ENCODE results near the gene ACCS. TPM values are rescaled to one million over a fixed set of nuclear protein-coding genes. Genes with fewer than 3 reads are reported as not detected.

The ACCS gene
- total RNA-seq, 1 donor from 2014 or later: 10.3 TPM

DNA sequence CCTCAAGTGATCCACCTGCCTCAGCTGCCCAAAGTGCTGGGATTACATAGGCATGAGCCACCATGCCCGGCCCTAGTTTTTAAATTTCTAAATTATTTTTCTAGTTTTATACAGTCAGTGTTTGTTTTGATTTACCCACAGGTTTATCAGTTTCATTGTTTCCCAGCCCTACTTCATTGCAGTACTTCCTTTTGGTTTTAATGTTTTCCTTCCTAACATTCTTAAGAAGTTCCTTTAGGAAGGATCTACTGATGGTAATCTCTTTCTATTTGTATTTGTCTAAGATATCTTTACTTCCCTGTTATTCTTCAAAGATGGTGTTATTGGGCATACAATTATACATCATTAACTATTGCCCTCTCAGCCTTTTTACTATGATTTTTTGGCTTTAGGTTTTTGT, 24.5 kb downstream of the ACCS start:
- peak in 1 of 2 donors; percentile 57 for DNase-seq (ENCODE audit: low read depth in 2 of 2)

DNA sequence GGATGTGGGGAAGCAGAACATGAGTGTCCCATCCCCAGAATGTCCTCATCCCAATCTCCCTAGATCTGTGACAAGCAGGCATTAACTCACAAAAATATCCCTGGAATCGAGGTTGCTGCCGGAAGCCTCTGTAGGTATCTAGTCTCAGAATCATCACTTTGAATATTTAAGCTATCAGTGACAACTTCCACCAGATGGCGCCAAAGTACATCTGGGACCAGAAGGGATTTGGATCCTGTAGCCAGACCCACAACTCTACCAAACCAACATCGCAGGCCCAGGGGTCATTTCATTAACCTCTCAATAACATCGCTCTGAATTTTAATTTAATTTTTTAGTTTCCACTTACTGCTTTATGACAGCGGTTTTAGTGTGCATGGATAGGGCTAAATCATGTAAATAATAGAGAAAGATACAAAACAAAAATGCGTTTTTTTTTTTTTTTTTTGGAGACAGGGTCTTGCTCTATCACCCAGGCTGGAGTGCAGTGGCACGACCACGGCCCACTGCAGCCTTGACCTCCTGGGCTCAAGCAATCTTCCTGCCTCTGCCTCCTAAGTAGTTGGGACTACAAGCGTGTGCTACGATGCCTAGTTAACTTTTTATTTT, 28.3 kb downstream of the ACCS start:
- peak; percentile 81 to 89 for DNase-seq (ENCODE audit: low read depth in 2 of 2)

DNA sequence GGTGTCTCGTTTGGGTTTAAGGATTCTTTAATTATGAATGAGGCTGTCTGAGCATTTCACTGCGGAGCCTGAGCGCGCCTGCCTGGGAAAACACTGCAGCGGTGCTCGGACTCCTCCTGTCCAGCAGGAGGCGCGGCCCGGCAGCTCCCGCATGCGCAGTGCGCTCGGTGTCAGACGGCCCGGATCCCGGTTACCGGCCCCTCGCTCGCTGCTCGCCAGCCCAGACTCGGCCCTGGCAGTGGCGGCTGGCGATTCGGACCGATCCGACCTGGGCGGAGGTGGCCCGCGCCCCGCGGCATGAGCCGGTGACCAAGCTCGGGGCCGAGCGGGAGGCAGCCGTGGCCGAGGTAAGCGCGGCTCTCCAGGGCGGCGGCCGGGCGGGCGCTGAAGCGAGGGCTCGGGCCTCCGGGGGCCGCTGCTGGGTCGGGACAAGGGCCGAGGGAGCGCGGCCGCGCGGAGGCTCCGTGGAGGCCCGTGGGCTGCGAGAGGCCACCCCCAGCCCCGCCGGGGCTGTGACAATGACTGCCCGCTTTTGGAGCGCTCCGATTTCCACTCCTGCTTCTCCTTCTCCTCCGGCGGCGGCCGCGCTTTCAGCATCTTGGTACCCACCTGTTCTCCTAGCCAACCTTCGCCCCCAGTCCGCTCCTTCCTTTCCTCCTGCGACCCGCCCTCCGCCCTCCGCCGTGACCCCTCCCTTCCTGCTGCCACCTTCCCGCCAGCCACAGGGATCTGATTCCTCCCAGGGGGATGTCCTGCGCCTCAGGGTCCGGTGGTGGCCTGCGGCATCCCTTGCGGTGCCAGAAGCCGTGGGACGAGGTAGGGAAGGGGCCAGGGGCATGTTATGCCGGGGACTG, 29.7 kb downstream of the ACCS start, which contains the start of gene EXT2:
EXT2 (plus strand) TSS at position 173 of the 854 bp plus-strand sequence. CDS start 12,035 bp downstream, outside the sequence.
- peak; percentile 88 to 92 for DNase-seq (ENCODE audit: low read depth in 2 of 2)

DNA sequence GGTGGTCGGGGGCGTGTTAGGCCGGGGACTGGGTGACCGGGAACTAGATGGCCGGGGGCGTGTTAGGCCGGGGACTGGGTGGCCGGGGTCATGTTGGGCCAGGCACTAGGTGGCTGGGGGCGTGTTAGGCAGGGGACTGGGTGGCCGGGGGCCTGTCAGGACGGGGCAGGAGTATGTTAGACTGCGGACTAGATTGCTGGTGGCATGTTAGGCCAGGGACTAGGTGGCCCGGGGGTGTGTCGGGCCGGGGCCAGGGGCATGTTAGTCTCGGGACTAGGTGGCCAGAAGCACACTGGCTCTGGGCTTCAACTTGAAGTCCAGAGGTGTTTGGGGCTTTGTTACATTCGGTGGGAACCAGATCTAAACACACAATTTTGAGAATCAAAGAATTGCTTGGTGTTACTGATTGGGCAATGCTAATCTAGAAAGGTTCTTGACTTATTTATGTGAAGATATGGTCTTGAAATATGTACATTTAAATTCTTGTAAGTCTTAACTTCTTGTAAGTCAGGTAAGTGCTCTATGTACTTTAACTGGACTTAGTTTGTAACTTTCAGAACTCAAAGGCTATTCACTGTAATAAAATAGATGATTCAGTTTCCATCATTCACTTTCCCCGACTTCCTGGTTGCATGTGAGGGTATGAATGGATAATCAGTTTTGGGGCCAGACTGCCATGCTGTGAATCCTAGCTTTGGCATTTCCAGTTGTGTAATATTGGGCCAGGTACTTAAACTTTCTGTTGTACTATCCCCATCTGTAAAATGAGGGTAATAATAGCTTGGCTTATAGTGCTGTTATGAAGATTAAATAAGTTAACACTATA, 30.5 kb downstream of the ACCS start:
- DNase-seq (ENCODE audit: low read depth in 2 of 2): peak; percentile 42 to 70

DNA sequence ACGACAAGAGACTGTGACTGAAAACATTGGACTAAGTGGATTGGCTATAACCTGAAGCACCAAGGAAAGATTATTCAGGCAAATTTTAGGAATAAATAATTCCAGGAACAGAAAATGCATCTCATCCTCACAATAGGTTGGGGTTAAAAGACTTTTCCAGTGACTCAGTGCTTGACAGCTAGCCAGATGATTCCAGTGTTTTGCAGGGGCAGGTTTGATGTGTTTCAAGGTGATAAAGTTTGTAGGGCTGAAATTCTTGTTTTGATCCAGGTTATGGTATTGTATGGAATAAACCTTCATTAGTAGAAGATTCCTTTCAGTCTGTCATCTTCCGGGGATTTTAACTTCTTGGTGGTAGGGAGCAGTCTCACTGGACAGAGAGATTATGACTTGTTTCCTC, 31.8 kb downstream of the ACCS start:
- DNase-seq (ENCODE audit: low read depth in 2 of 2): peak in 1 of 2 donors; percentile 57

DNA sequence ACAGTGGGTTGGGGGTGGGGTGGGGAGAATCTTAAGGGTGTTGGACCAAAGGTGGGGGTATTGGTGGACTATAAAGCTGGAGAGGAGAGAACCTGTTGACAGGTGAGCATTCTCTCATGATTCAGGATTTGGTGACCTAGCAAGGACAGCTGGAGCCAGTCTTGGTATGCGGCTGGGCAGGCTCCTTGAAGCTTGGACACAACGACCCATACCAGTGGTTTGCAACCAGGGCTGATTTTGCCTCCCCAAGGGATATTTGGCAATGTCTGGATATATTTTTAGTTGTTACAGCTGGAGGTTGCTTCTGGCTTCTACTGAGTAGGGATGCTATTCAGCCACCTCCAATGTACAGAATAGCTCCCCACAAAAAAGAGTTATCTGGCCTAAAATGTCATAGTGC, 35.0 kb downstream of the ACCS start:
- DNase-seq (ENCODE audit: low read depth in 2 of 2): no peak

DNA sequence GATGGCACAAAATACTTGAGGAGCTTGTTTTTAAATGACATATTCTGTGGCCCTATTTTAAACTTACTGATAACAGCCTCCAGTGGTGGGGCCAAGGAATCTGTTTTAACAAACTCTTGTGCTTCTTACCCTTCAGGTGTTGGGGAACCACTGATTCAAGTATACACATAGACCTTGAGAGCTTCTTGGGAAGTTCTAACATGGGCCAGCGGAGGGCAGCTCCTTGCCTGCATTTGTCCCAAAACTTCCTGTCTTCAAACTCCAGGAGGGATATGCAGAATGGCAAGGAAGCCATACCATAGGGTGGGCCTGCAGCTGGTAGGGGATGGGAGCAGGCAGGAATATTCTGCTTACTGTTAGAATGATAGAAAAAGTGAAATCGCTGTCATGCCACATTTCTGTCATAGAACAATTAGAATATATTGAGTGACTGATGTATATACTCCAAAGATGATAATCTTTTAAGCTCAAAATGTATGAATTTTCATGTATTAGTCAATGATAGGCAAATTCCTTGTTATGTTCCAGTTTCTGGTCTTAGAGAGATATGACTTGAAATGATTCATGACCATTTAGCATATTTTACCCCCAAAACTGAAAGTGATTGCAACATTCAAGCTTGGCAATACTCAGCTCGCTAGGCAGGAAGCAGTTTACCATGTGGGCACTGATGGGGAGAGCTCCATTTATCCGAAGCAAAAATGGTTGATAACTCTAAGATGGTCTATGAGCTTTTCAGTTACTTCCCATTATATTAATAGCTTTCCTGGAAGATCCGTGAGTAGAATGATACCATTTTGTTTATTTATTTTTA, 38.6 kb downstream of the ACCS start:
- DNase-seq (ENCODE audit: low read depth in 2 of 2): peak in 1 of 2 donors; percentile 19

DNA sequence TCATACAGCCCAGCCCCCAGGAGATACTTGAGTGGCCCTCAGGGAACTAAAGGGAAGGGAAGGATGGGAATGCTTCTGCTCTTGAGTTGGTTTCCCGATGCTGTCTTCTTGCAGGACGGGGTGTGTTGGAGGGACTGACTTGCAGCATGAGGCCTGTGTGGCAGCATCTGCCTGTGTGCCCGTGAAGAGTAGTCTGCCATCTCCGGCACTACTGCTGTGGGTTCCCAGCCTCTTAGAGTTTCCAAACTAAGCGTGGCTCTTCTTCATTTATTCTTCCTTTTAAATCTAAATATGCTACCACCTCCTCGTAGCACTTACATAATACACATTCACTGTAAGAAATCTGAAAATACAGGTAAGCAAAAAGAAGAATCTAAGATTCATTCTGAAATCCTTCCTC, 42.2 kb downstream of the ACCS start:
- no peak for DNase-seq (ENCODE audit: low read depth in 2 of 2)

DNA sequence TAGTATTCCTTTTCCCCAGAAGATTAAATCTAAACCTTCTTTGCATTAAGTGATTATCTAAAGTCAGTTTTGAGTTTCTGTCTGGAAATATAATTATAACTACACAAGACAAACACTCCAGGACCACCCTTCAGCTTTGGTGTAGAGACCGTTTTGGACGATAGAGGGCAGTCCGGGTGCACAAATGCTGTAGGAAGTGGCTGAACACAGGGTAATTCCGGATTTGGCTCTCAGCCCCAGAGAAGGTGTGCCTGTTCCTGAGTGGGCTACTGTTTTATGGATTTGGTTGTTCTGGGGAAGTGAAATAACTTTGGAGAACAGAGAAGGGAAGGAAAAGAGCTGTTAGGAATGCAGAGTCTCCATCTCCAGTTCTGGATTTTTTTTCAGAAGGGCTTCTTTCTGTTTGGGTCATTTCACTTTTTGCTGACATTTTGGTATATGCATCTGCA, 44.2 kb downstream of the ACCS start:
- peak; percentile 62 to 82 for DNase-seq (ENCODE audit: low read depth in 2 of 2)

DNA sequence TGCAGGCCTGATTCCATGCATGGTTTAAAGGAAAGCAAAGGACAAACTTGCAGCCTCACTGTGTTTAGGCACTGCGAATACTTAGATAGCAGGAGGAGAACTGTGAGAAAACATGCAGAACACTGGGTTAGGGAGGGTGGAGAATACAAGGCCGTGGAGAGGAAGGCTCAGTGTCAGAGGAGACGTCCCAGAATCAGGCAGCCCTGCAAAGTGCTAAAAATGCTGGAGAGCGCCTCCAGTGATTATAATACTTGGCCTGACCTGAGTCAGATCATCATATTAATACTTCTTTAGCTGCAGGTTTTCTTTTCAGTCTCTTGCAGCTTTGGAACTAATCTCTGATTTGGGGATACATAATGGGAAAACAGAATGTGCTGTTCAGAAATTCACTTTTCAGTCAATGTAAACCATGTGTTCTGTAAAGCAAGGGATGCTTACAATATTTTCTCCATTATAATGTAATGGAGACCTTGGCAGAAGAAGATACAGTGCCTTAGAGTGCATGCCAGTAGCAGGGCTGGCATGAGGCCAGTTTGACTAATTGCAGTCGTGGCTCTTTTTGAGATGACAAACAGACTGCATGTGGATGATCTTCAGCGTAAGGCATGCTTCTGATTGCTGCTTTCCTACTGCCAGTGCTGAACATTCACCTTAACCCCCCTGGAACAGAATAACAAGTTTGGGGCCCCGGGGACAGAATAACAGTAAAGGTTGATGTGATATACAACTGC, 46.2 kb downstream of the ACCS start:
- peak in 1 of 2 donors; percentile 58 for DNase-seq (ENCODE audit: low read depth in 2 of 2)

DNA sequence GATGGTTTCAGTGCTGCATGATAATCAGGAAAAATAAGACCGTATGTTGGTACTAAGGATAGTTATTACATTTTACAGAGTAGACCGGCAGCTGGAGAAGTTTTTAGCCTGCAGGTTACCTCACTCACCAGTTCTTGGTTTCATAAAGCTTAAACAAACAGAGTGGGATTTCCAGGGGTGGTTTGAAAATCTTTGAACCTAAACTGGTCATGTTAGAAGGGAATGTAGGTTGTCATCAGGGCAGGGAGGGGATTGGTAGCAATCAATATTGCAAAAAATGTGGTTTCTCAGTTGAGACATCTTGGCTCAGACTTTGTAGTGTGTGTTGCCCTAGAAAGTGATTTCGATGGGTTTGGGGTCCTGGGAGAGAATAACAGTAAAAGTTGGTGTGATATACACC, 46.9 kb downstream of the ACCS start:
- DNase-seq (ENCODE audit: low read depth in 2 of 2): no peak

DNA sequence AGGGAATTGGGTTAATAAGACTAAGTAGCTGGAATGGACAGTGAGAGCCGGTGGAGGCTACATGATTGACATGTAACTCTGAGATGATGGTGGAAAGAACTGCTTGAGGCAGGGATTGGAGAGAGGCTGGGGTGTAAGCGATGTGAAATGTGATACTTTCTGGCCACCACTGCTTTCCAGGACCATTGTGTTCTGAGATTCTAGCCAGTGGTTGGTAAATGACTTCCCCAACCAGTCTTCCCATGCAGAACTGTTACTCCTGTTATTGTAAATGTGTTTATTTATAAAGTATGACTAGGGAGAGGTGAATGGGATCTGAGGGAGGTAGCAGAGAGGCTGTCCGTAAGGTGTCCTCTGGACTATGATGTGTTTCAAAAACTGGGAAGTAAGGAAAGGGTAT, 47.5 kb downstream of the ACCS start:
- no peak for DNase-seq (ENCODE audit: low read depth in 2 of 2)

DNA sequence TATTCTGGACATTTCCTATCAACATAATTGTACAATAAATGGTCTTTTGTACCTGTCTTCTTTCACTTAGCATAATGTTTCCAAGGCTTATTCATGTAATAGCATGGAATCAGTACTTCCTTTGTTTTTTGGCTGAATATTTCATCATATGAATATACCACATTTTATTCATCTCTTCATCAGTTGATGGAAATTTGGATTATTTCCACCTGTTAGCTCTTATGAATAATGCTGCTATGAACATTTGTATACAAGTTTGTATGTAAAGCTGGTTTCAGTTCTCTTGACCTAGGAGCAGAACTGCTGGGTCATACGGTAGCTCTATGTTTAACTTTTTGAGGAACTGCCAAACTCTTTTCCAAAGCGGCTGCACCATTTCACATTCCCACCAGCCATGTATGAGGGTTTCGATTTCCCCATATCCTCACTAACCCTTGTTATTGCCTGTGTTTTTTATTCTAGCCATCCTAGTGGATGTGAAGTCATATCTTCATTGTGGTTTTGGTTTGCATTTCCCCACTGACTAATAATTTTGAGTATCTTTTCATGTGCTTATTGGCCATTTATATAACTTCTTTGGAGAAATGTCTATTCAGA, 50.3 kb downstream of the ACCS start:
- no peak for DNase-seq (ENCODE audit: low read depth in 2 of 2)

DNA sequence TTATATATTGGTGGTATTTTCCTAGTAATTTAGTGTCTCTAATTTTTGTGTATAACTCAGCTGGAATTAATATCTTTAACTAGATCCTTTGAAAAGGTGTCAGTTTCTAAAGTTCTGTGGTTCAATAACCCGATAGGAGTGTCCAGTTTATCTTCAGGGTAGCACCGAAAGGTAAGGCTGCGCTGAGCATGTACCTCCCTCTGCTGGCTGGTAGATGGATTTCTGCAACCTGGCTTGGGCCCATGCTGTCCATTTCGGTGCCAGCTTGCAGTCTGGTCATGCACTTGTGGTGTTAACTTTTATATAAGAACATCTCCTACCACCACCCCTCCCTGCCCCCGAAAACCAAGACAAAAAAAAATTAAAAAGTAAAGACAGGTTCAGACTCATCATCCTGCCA, 54.1 kb downstream of the ACCS start:
- DNase-seq (ENCODE audit: low read depth in 2 of 2): peak in 1 of 2 donors; percentile 58

DNA sequence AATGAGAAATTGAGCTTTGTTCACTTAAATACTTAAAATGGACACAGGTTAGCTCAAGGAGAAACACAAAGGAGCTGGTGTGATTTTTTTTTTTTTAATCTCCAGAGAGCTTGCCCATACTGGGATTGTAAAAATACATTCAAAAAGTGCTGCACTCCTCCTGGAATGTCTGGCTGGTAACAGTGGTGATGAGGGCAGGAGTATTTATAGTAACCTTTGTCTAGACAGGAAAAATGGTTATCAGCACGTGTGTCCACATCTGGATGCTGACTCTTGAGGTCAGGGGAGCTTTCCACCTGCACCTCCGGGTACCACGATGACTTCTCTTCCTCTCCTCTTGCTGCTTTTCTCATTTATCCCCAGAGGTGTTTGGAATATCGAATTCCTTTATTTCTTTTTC, 59.5 kb downstream of the ACCS start:
- peak; percentile 43 to 60 for DNase-seq (ENCODE audit: low read depth in 2 of 2)

DNA sequence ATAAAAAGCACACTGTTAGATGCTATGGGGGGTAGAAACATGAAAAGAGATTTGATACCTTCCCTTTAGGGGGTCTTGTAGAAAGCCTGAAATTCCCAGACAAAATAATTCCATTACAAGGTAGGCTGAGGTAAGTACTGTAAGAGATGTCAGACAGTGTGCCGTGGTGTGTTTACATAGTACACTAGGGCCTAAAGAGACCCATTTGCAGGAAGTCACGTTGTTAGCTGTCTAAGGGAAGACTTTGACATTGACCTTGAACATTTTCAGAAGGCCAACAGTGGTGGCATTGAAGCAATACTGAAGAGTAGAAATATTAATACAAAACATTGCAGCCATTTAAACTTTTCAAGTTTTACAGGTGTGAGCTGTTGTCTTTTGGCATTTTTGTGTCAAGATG, 60.2 kb downstream of the ACCS start:
- DNase-seq (ENCODE audit: low read depth in 2 of 2): no peak

DNA sequence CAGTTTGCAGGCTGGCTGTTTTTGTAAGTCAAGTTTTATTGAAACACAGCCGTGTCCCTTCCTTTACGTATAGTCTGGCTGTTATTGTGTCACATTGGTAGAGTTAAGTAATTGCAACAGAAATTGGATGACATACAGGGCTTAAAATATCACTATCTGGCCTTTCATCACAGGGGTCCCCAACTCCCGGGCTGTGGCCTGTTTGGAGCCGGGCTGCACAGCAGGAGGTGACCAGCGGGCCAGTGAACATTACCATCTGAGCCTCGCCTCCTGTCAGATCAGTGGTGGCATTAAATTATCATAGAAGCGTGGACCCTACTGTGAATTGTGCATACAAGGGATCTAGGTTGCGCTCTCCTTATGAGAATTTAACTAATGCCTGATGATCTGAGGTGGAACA, 61.1 kb downstream of the ACCS start:
- no peak for DNase-seq (ENCODE audit: low read depth in 2 of 2)

DNA sequence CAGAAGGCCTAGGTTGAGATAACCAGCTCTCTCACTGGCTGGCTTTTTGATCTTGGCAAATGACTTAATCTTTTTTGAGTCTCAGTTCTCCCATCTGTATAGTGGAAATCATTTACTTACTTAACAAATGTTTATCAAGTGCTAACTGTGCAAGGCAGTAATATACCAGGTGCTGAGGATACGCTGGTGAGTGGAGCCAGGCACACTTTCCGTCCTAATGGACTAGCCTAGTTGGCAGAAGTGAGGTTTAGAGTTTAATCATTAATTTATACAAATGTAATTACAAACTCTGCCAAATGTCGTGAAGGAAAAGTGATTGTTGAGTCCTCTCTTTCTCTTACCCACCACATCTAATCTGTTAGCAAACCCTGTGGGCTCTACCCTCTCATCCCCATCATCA, 62.7 kb downstream of the ACCS start:
- DNase-seq (ENCODE audit: low read depth in 2 of 2): no peak

DNA sequence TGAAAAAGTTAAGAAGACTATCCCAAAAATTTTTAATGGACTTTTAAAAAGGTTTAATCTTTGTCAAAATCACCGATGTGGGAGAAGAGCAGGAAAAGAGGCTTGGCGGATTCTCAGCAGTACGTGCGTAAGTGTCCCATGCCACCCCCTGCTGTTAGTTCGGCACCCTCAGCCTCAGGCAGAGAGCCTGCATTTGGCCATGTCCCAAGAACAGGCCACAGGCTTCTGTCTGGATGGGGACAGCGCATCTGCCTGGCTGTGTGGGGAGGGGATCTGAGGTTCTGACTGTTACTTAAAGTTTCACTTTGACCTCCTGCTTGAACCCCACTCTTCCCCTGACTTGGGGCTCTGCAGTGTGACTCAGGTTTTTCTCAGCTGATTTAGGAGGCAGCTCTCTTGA, 64.7 kb downstream of the ACCS start:
- DNase-seq (ENCODE audit: low read depth in 2 of 2): no peak

DNA sequence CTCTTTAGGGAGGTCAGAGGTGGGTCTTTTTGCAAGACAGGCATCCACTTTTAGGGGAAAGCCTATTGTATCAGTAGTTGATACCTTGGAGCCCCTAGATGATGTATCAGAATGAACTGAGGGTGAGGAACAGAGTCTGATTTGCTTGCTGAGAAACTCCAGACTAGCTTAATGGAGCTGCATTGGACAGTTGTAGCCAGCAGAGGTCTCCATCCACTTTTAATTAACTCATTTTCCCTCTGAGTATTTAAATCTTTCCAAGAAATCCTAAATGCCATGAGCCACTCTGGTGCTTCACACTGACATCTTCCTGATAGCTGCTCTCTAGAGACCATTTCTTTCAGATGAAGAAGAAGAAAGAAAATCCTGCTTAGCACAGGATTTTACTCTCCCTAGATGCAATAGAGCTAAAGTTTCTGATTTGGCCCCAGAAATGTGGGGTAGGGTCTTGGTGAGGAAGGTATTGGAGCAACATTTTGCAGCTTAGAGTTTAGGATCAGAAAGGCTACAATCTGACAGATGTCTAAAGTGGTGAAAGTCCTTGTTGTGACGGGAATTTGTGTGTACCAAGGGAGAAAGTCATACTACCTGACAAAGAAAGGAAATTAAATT, 67.4 kb downstream of the ACCS start:
- peak; percentile 55 to 68 for DNase-seq (ENCODE audit: low read depth in 2 of 2)
